Progenitor cell of endocrine pancreas (in vitro differentiated cells): ENCODE measurements around the gene UVRAG. TPM values are rescaled to one million over a fixed set of nuclear protein-coding genes. Genes with fewer than 3 reads are reported as not detected.

Experiments used
- DNase-seq: peaks from one replicate; pipeline ENCODE4 v3.0.0; 2021; ENCODE audit warnings: low spot score; ENCODE audit not compliant: unreplicated experiment
- H3K27ac Mint-ChIP-seq: 2 replicates; pipeline ENCODE4 v1.8.0; 2021; ENCODE audit warnings: mild to moderate bottlenecking, moderate library complexity, mixed read lengths
- H3K27me3 Mint-ChIP-seq: 2 replicates; pipeline ENCODE4 v1.8.0; 2021; ENCODE audit warnings: mixed read lengths
- H3K36me3 Mint-ChIP-seq: 2 replicates; pipeline ENCODE4 v1.8.0; 2022; ENCODE audit warnings: mixed read lengths; ENCODE audit not compliant: insufficient read depth
- H3K4me1 Mint-ChIP-seq: 2 replicates; pipeline ENCODE4 v1.8.0; 2021; ENCODE audit warnings: low read depth, mixed read lengths
- H3K4me3 Mint-ChIP-seq: 2 replicates; pipeline ENCODE4 v1.8.0; 2021; ENCODE audit warnings: low read depth, mild to moderate bottlenecking, moderate library complexity, mixed read lengths
- H3K9me3 Mint-ChIP-seq: 2 replicates; pipeline ENCODE4 v1.8.0; 2021; ENCODE audit warnings: low read depth, mixed read lengths
- CTCF ChIP-seq: fragments of 200-600 bp; sonication (generic); IDR thresholded peaks from one replicate; pipeline ENCODE4 v1.5.0; 2021; ENCODE audit warnings: antibody characterized with exemption, mild to moderate bottlenecking; ENCODE audit not compliant: unreplicated experiment
- total RNA-seq: library from RNA; stranded (reverse); gene quantifications from 2 replicates; pipeline ENCODE4 v1.2.1, GENCODE V29; 2021

UVRAG gene
- total RNA-seq, 1 donor from 2014 or later = 25.7 TPM

- no peak overlapping the region for H3K27ac Mint-ChIP-seq
- peaks cover 4% of the 10 kb centered on the region for H3K4me1 Mint-ChIP-seq
- TF ChIP-seq CTCF = no peak
- H3K27me3 Mint-ChIP-seq = no peaks in the 10 kb centered on the region
- H3K9me3 Mint-ChIP-seq = peaks cover 12% of the 10 kb centered on the region
- H3K36me3 Mint-ChIP-seq = peaks cover 33% of the 10 kb centered on the region
- H3K4me3 Mint-ChIP-seq = no peak overlapping the region
- DNase-seq = no peak
Measured at GRCh38 chr11:76005756-76006155, 190.7 kb downstream of the UVRAG start.

GRCh38 chr11:76007166-76007565, 192.2 kb downstream of the UVRAG start:
- H3K4me3 Mint-ChIP-seq = no peak overlapping the region
- TF ChIP-seq CTCF = no peak
- H3K36me3 Mint-ChIP-seq = peaks cover 25% of the 10 kb centered on the region
- no peaks in the 10 kb centered on the region for H3K27me3 Mint-ChIP-seq
- H3K27ac Mint-ChIP-seq = no peak overlapping the region
- peaks cover 3% of the 10 kb centered on the region for H3K9me3 Mint-ChIP-seq
- peaks cover 4% of the 10 kb centered on the region for H3K4me1 Mint-ChIP-seq
- no peak for DNase-seq

- no peaks in the 10 kb centered on the region for H3K9me3 Mint-ChIP-seq
- no peak overlapping the region for H3K4me3 Mint-ChIP-seq
- no peaks in the 10 kb centered on the region for H3K27me3 Mint-ChIP-seq
- H3K36me3 Mint-ChIP-seq = peaks cover 21% of the 10 kb centered on the region
- peaks cover 7% of the 10 kb centered on the region for H3K4me1 Mint-ChIP-seq
- no peak for TF ChIP-seq CTCF
- H3K27ac Mint-ChIP-seq = no peak overlapping the region
- DNase-seq = no peak
Measured at GRCh38 chr11:76008474-76008873, 193.5 kb downstream of the UVRAG start.

- DNase-seq = no peak
- H3K9me3 Mint-ChIP-seq = no peaks in the 10 kb centered on the region
- no peak overlapping the region for H3K27ac Mint-ChIP-seq
- no peak overlapping the region for H3K4me3 Mint-ChIP-seq
- no peaks in the 10 kb centered on the region for H3K27me3 Mint-ChIP-seq
- peaks cover 8% of the 10 kb centered on the region for H3K36me3 Mint-ChIP-seq
- no peak for TF ChIP-seq CTCF
- H3K4me1 Mint-ChIP-seq = peaks cover 7% of the 10 kb centered on the region
Measured at GRCh38 chr11:76010051-76010450, 195.0 kb downstream of the UVRAG start.

GRCh38 chr11:76013526-76013925, 198.5 kb downstream of the UVRAG start:
- no peaks in the 10 kb centered on the region for H3K27me3 Mint-ChIP-seq
- peaks cover 7% of the 10 kb centered on the region for H3K4me1 Mint-ChIP-seq
- H3K4me3 Mint-ChIP-seq = no peak overlapping the region
- peaks cover 16% of the 10 kb centered on the region for H3K36me3 Mint-ChIP-seq
- H3K27ac Mint-ChIP-seq = no peak overlapping the region
- no peak for DNase-seq
- no peak for TF ChIP-seq CTCF
- H3K9me3 Mint-ChIP-seq = peaks cover 7% of the 10 kb centered on the region
